ENCODE results near the gene RASL10A.
A peak's percentile ranks its signal among the peaks of the same experiment; 100 is the strongest.

Gene RASL10A

GRCh38 chr22:29316141-29316828 lies 788 bp upstream of the RASL10A start:
- no peak for DNase-seq

- no peak for DNase-seq
These were observed 786 bp downstream of the RASL10A start for GRCh38 chr22:29314537-29315285.

GRCh38 chr22:29313576-29314466 lies 1.7 kb downstream of the RASL10A start:
- DNase-seq, result no peak

GRCh38 chr22:29313126-29313575 lies 2.3 kb downstream of the RASL10A start:
- DNase-seq, result no peak

GRCh38 chr22:29312218-29313125 lies 3.0 kb downstream of the RASL10A start:
- DNase-seq, result no peak

- no peak for DNase-seq
These were observed 3.9 kb downstream of the RASL10A start for GRCh38 chr22:29311464-29312217.

- peak; percentile 55 for DNase-seq
These were observed 4.6 kb downstream of the RASL10A start for GRCh38 chr22:29310863-29311339.

GRCh38 chr22:29310065-29310862 lies 5.2 kb downstream of the RASL10A start:
- DNase-seq, result no peak

GRCh38 chr22:29309332-29310064 lies 6.0 kb downstream of the RASL10A start:
- DNase-seq, result no peak

GRCh38 chr22:29308791-29309262 lies 6.7 kb downstream of the RASL10A start:
- no peak for DNase-seq

GRCh38 chr22:29308148-29308790 lies 7.2 kb downstream of the RASL10A start:
- no peak for DNase-seq

GRCh38 chr22:29307596-29308147 lies 7.8 kb downstream of the RASL10A start:
- DNase-seq, result no peak

GRCh38 chr22:29306835-29307595 lies 8.5 kb downstream of the RASL10A start:
- DNase-seq, result no peak

- DNase-seq, result no peak
These were observed 9.2 kb downstream of the RASL10A start, which contains the start of gene GAS2L1 for GRCh38 chr22:29306175-29306834. GAS2L1 (plus strand) TSS chr22:29306650; CDS start chr22:29308106, 1,456 bp downstream.

- DNase-seq, result no peak
These were observed 9.7 kb downstream of the RASL10A start for GRCh38 chr22:29305836-29306174.

- no peak for DNase-seq
These were observed 12.6 kb downstream of the RASL10A start for GRCh38 chr22:29302681-29303465.

GRCh38 chr22:29302402-29302680 lies 13.2 kb downstream of the RASL10A start:
- DNase-seq, result no peak
